DMS 273 treated with DMSO at 0.1 percent for 48 hours (cell line): ENCODE data around the gene NRCAM.

Experiments
- DNase-seq: peaks from one replicate; lab custom pipeline; 2025; lab: John Stamatoyannopoulos, UW

Gene NRCAM

DNA sequence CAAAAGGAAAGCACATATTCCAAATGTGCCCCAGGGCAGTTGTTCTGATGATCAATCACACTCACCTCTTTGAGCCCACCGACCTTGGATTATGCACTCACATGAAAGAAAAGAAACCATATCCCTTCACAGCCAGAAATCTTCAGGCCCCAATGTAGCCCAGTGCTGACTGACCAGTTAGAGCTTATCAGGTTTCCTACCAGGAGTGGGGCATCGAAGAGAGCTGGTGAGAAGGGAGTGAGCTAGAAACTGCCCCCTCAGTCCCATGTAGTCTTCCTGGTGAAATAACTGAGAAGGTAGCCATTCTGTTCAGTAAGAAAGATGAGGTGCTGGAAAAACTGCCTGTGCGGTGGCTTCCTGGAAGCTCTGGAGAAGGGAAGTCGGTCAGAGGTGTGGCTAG is 32.2 kb downstream of the NRCAM start:
- no peak for DNase-seq

DNA sequence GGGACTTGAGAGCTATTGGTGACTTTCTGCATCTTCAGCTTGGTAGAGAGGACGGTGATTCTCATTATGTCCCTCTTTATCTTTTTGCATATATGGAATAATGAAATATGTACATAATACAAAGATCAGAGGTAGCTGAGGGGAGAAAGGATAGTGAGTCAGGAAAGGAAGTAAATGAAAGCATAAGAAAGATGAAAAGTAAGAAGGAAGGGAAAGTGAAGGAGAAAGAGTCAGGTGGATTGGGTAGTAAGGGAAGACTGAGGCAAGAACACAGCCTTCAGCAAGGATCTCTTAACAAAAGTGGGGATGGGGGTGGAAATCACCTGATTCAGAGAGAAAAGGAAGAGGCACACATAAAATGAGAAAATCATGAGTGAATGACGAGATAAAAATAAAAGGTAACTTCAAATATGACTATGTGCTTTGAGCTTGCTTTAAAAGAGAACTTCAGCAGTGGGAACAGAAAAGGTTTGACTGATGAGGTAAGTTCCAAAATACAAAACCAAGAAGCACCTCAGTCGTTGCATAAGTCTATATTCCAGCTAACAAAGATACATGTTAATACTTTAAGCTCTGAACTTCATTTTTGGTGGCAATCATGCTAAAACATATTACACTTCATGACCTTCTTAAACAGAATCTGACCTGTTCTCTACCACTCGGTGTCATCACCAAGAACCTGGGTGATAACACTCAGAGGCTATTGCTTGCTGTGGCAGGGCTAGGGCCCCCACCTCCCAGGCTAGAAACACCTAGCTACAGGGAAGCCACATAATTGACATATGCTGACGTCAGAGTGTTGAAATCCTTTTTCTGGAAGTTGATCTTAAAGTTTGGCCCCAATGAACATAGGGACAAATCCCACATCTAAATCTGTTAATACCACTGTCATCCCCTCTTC is 32.9 kb downstream of the NRCAM start:
- no peak for DNase-seq

DNA sequence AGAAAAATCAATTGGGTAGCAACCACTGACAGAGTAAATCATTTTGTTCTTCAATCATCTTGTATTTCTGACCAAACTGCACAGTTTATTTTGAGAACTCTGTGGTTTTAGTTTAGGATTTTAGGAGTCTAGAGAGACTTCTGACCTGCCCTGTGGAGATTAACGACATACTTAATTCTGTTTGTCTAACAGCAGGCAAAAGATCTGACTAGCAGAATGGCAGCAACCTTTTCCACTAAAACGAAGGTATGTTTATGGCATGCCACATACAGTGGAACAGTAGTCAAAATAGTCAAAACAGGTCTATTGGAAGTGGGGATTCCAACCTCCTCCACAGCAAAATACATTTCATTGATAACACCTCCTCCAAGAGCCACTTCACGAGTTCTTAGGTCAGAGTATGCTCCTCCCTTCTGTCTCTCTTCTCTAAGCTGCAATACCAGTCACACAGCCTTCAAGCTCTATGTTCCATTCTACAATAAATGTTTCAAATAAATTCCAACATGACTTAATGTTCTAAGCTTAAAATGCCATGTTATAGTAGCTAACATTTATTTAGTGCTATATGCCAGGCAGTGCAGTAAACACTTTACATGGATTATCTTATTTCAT is 34.4 kb downstream of the NRCAM start:
- no peak for DNase-seq

DNA sequence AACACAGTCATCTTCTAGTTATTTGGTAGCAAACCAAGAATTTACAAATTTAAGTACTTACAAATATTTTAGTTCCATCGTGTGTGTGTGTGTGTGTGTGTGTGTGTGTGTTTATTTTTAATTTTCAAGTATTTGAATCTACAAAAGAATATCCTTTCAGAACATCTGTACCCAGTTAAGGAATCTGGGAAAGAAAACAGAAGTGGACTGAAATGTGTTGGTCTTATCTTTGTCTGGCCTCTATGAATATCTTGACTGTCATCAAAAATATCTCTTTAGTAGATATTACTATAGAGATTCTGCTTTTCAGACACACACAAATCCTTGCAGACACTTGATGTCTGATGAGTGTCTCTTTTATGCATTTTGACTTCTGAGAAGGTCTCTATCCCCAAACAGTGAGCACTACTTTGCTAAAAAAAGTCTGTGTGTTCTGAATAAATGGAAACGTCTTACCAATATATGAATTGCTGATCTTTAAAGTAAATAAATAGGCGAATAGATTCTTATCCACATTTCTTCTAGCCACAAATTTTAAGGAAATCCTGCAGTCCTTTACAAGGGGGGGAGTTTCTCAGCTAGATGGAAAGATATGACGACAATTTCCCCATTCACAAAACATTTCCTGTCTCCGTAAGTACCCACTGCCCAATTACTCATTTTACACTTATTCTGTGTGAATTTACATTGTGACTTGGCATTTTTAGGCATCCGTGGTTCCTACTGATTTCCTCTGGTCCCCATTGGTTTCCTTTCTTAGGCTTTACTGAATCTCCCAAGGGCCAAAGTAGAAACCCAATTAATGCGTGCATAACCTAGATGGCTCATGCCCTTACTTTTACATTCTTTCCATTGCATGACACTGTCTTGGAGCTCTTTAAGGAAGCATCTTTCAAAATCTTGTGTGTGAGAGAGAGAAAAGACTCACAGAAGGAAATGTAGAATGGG is 36.0 kb downstream of the NRCAM start:
- no peak for DNase-seq

DNA sequence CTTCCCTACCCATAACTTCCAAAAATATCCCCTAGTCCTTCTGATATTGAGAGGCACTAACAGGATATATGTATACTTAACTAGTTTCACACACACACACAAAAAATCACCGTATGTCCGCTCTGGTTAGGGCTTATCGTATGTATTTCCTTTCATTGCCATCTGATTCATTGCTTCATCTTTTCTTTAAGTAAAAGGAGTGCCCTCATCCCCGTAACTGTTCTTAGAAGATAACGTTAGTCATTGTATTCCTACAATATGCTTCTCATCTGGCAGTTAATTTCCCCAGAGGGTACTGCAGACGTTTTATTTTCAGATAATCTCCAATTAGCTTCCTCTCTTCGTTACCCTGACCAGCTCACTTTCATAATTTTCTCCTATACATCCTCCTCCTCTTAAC is 37.3 kb downstream of the NRCAM start:
- DNase-seq, result no peak

DNA sequence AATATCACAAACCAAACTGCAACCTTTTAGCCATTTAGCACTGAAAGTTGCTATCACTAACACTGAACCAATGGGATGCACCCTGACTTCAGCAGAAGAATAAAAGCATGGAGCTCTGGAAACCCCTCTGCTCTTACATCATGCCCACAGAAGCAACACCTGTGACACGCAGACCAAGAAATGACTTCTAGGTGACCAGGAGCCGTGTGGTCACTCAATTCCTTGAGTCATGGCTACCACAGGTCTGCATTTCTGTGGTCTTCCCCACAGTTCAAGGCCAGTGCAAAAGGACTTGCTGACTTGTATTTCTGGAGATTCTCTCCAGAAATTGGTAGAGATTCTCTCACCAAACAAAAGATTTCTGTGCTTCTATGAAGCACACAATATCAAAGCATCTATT is 38.3 kb downstream of the NRCAM start:
- DNase-seq, result no peak

DNA sequence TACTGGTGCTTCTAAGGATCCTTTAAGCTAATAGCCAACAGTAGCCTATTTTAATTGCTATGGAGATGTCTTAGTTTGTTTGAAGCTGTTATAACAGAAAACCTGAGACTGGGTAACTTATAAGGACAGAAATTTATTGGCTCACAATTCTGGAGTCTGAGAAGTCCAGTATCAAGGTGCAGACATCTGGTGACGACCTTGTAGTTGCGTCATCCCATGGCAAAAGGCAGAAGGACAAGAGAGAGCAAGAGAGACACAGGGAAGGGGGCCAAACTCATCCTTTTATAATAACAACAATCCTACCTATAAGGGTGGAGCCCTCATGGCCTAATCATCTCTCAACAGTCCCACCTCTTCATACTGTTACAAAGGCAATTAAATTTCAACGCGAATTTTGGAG is 39.1 kb downstream of the NRCAM start:
- DNase-seq, result no peak

DNA sequence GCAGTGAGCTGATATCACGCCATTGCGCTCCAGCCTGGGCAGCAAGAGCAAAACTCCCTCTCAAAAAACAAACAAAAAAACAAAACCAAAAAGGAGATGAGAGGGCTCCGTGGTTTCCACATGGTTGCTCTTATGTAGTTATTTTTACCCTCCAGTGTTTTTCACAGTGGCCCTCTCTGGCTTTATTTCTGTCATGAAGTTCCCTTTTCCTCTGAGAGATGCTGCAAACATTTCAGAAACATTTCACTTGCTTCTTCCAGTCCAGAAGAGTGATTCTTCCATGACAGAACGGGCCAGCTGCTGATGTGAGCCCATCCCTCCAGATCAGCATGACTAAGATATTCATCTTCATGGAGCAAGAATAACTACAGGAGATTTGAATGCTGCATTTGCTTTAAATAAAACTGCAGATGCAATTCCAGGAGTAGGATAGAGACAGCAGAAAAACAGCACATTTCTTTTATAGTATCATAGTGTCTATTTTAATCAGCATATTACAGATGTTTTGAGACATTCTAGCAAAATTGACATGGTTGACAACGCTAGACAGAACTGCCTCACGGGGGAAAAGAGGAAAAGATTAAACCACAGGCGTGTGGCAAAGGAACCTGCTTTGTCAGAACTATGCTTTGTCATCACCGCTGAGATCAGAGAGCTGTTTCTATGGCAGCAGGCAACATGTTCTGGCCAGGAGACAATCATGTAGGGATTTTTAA is 40.3 kb downstream of the NRCAM start:
- no peak for DNase-seq

DNA sequence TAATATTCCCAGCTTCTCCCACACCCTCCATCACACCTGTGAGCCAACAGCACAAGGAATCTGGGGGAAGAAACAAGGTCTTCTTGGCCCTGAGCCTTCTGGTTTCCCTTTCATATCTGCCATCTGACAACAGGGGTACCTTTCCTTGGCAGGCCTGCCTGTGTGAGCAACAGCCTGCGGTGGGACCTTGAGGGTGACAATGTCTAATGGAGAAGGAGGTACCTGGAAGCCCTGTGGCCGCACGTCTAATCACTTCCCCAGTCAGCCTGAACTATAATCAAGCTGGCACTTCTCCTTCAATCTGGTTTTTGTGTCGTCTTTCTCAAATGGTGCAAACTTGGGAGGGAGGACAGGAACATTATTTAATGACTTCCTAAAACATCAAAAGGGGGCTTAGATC is 41.2 kb downstream of the NRCAM start:
- no peak for DNase-seq

DNA sequence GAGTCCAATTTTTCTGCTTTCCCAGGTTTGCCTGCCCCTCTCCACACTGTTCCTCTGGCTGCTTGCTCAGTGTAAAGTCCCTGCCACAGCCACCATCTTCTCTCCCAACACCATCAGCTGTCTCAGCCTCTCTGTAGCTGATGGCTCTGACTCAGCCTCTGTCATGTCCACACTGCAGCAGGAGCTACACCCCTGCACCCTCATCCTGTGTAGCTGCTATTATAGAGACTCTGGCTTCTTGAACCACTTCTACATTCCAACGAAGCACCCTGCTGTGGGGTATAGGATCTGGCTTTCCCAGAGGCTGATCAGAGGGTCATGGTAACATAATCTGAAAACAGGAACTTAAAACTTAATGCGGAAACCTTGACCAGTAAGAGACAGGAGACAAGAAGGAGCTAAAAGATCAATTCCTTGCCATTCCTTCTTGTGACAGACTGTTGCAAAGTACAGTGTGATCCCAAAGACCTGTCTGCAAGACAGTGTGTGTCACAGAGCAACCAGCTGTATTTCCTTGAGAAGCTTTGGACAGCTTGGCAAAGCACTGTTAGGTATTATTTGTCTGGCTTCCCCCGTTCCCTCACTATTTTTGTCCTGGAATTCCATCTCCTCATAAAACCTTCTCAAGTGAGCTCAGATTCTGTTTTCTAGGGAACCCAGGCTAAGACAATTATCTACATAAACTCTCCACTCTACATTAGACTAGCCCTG is 42.3 kb downstream of the NRCAM start:
- no peak for DNase-seq

DNA sequence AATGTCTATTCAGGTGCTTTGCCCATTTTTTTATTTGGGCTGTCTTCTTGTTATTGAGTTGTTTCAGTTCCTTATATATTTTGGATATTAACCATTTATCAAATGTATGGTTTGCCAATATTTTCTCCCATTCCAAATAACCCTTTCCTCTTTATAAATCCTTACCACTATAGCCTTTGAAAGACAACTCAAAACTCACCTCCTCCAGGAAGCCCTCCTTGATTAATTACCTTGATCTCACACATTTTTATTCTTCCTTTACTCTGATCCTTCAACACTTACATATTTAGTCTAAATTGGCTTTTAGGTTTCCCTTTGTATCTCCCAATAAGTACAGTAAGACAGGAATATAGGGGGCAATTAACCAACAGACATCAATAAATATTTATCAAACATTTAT is 42.9 kb downstream of the NRCAM start:
- DNase-seq, result no peak

DNA sequence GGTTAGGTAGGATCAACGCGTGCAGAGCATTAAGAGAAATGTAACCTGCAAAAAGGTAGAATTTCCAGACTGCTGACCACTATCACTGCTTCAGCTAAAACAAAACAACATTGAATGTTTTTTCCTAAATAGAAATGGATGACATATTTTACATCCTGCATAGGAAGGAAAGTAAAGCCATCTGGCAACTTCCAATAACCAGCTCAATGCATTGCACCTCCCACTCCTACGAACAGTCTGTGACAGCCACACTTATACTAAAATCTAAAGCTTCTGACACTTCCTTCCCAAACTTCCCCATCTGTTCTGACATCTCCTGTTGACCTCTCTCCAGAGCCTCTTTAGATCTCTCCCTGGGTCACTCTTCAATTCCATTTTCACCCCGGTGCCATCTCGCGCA is 47.1 kb downstream of the NRCAM start:
- peak; percentile 74 for DNase-seq

DNA sequence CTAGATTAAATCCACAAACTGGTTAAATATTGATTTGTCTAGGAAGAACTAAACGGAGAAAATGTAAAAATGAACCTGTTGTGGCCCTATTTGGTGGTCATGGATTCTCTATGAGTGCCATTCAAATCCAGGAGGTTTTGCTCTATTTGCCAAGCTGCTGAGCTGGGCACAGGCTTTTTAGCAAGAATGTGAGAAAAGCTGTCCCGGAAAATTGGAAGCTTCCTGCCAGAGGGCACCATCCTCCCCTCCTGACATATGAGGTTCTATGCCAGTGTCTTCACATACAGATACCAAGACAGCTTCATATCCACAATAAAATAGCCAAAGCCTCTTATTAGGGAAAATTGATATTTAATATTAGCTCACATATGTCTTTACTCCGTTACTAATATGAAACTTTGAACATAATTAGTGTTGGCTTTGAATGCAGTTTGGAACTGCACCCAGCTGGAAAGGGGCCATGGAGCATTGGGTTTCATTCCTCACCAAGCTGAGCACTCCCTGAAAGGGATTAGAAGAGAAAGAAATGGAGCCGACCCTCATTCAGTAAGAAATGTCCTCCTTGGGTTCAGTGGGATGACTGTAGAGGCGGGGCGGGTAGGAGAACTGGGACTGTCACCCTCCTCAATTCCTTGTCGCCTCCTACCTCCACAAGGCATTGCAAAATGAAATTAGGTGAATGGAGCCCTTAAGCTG is 47.8 kb downstream of the NRCAM start:
- DNase-seq, result peak; percentile 77

DNA sequence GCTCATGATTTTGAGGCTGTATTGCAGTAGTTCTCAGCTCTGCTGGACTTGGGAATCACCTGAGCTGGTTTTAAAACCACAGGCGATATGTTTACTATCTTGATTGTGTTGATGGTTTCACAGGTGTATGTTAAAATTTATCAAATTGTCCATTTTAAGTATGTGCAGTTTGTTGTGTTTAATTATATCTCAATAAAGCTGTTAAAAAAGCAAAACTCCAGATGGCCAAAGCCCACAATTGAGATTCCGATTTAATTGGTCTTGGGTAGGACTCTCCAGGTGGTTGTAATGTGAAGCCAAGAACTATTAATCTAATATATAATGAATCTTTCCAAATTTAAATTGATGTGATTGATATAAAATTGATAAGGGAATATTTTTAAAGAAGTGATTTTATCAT is 48.6 kb downstream of the NRCAM start:
- peak; percentile 60 for DNase-seq

DNA sequence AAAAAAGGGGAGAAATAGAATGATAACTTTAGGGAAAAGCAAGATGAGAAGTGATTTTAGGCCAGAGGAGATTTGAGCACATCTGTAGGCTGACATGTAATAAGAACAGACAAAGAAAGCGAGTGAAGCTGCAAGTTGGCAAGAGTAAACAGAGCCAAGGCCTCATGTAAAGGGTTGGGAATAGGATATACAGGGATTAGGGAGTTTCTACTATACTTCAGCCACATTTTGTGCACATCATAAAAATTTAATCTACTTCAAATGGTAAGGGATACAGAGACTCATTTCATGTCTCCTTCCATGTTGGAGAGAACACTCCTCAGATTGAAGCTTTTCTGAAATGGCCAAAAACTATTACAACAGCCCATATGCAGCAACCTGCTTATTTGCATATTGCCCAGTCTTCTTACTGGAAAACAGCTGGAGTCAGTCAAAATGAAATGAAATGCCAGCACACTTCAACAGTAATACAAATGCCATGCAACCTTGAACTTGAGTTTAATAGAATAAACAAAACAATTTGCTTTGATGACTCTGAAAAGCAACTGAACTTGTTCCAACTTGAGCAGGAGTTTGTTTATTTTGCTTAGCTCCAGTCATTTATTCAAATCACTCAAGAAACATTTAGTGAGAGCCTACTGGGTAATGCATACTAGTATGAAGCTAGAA is 49.9 kb downstream of the NRCAM start:
- DNase-seq, result peak; percentile 68

DNA sequence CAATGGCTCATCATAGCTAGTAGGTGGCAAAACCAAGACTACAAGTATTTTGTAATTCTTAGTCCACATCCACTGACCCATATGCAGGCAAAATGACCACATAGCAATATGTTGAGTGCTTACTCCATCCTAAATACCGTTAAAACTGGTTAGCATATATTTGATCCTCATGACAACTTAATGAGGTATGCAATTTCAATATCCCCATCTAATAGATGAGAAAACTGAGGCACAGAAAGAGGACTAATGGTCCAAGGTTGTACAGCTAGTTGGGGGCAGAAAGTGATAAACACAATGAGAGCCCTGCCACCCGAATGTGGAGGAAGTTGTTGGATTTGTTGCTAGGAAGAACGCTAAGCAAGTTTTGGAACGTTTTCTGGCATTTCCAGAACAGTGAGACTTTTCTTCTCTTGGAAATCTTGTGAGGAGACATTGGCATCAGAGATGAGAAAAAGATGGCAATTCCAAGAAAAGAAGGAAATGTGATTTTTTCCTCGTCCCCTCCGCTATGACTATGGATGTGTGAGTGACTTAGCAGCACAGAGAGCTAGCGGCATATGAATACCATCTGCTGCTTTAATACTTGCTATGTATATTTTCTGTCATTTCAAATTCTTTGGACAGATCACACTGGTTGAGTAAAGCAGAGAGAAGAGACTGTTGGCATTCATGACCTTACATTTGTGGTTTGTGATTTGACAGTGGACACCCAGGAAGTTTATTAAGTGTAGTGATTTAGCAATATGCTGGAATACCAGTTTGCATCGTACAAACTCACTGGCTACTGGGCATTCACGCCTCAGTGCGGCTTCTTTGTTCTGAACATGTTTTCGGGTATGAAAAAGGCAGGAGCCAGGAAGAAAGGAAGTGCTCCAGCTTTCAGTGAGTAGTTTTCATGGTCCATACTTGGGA is 51.5 kb downstream of the NRCAM start:
- DNase-seq, result no peak

DNA sequence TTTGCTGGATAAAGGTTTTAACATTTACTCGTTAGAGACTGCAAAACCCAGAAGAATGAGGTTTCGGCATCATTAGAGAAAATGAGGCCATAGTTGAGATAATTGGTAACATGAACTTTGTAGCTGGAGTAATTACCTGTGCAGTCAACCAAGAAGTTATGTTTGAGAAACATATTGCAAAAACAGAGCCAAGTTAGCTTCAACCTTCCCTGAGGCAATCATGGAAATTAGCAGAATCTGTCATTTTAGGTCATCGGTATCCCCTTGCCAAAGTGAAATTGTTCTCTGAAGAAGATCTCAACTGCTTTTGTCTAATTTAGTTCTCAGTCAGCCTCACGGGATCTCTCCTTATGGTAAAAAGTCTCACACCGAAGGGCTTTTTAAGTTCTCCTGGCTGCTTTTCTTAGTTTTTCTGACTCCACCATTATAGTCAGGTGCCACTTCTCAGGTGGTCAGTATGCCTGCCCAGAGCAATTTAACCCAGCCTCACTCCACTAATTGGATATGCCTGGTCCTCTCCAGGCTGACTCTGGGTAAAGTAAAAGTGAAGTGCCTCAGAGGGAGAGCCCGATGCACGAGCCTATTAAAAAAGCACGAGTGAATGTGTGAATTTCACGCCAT is 52.5 kb downstream of the NRCAM start:
- peak; percentile 34 for DNase-seq

DNA sequence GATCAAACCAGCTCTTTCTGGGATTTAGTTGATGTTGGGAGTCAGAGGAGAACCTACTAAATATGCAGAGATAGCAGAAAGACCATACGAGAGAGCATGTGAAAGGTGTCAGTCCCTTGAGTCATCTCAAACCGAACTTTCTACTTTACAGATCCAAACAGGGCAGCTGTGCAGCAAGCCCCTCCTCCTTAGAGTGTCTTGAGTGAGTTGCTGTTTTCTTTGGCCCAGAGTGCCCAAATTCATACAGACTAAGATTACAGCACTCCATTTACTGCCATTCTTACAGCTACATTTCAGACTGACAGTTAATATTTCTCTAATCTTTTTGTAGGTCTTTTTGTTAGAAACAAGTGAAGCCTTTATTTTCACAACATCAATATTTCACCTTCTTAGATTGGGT is 53.4 kb downstream of the NRCAM start:
- no peak for DNase-seq

DNA sequence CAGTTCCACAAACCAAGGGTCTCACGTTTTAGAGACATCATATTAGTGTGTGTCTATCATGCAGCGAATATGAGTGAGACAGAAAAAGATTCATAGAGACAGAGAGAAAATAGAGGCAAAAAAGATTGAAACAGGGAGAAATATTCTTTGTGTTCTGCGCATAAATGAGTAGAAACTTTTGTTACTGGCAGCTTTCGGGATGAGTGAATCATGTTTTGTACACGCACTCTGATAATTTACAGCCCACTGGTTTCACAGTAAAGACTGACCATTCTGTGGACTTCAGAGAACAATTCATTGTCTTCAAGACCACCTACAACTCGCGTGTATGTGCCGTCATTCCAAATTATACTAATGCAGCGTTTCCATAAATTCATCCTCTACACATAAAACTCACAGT is 60.2 kb downstream of the NRCAM start:
- DNase-seq, result no peak
